Measurements from ENCODE around the gene KRT15. TPM values are rescaled to one million over a fixed set of nuclear protein-coding genes. Genes with fewer than 3 reads are reported as not detected.

Gene KRT15
- total and polyA plus RNA-seq, 2 donors (not counting 1 experiment from before 2014, with no cell fraction given) = not detected

DNA sequence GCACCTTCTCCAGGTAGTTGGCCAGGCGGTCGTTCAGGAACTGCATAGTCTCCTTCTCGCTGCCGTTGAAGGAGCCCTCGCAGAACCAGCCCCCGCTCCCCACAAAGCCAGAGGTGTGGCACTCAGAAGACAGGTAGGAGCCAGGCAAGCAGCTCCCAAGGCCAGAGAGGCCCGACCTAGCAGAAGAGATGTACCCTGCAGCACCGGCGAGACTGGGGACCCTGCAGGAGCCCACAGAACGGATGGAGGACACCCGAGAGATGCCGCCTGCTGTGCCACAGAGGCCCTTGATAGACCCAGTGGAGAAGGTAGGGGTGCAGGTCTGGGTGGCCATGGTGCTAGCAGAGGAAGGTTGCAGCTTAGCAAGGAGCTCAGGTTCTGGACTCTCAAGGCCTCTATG lies 29.2 kb downstream of the KRT15 start, which contains the start of gene KRT36:
Gene KRT36 (minus strand): TSS at position 380 of the 400 bp plus-strand sequence. CDS start 46 bp downstream, at position 334.
- intact Hi-C loops (cut with micrococcal nuclease) = no loop called here
- no peak for ATAC-seq (ENCODE audit: low read depth)
- peaks cover 0 to 4% (median 0%) of the 10 kb centered on the region in 3 donors for H3K9me3 ChIP-seq (ENCODE audit: control extremely low read depth in 1 of 3, control insufficient read depth in 2 of 3, insufficient read depth in 1 of 3, low read length in 2 of 3)
- H3K9ac ChIP-seq (ENCODE audit: low read length) = no peak within 1 kb of the TSS
- H3K4me1 ChIP-seq (ENCODE audit: control insufficient read depth in 2 of 2, insufficient read depth in 2 of 2, low read length in 2 of 2) = no peaks in the 10 kb centered on the region
- H3K4me3 ChIP-seq (ENCODE audit: control extremely low read depth in 1 of 5, extremely low read depth in 1 of 5, insufficient read depth in 1 of 5, low read depth in 2 of 5, low read length in 4 of 5) = no peak within 1 kb of the TSS
- ChIA-PET CTCF (interaction anchor here (0.9 kb wide), 1 partner anchor 159 kb away, joined by 3 read pairs; no protein-coding TSS in a partner anchor), POLR2A (interaction anchor here (0.6 kb wide), 1 partner anchor 168 kb away, joined by 3 read pairs; no protein-coding TSS in a partner anchor)
- no peak within 1 kb of the TSS for H3K4me2 ChIP-seq (replicated peaks; ENCODE audit: low read depth, low read length, poor library complexity, severe bottlenecking)
- H4K20me1 ChIP-seq (ENCODE audit: control insufficient read depth, insufficient read depth, low read length, poor library complexity, severe bottlenecking) = no peaks in the 10 kb centered on the region
- no peak for TF ChIP-seq EZH2 (IDR thresholded peaks at IDR 0.05; ENCODE audit: borderline replicate concordance, insufficient read depth, low read depth, low read length, poor library complexity, severe bottlenecking)
- TF ChIP-seq, protein P1, sequence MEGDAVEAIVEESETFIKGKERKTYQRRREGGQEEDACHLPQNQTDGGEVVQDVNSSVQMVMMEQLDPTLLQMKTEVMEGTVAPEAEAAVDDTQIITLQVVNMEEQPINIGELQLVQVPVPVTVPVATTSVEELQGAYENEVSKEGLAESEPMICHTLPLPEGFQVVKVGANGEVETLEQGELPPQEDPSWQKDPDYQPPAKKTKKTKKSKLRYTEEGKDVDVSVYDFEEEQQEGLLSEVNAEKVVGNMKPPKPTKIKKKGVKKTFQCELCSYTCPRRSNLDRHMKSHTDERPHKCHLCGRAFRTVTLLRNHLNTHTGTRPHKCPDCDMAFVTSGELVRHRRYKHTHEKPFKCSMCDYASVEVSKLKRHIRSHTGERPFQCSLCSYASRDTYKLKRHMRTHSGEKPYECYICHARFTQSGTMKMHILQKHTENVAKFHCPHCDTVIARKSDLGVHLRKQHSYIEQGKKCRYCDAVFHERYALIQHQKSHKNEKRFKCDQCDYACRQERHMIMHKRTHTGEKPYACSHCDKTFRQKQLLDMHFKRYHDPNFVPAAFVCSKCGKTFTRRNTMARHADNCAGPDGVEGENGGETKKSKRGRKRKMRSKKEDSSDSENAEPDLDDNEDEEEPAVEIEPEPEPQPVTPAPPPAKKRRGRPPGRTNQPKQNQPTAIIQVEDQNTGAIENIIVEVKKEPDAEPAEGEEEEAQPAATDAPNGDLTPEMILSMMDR (IDR thresholded peaks at IDR 0.05) = no peak
- WGBS (ENCODE audit: insufficient coverage) = 92% methylated on average over 12 of the region's 12 CpGs
- no peak within 1 kb of the TSS for H3K27ac Mint-ChIP-seq
- no peaks in the 10 kb centered on the region for H3K79me2 ChIP-seq (ENCODE audit: control insufficient read depth, insufficient read depth, low read length)
- H3K36me3 ChIP-seq (replicated peaks in 1 of 2; ENCODE audit: control extremely low read depth in 1 of 2, control insufficient read depth in 1 of 2, extremely low read depth in 1 of 2, insufficient read depth in 2 of 2, low read length in 1 of 2) = no peaks in the 10 kb centered on the region
- no peaks in the 10 kb centered on the region for H3K9me3 Mint-ChIP-seq (ENCODE audit: insufficient read depth)
- H3K27me3 ChIP-seq (replicated peaks in 1 of 4; ENCODE audit: control extremely low read depth in 1 of 4, control insufficient read depth in 3 of 4, insufficient read depth in 4 of 4, low read length in 3 of 4) = peaks cover 0 to 7% (median 0%) of the 10 kb centered on the region in 4 experiments
- H2AFZ ChIP-seq (ENCODE audit: insufficient read depth, low read depth, low read length, poor library complexity, severe bottlenecking) = peak within 1 kb of the TSS; percentile 17
- H3K27me3 Mint-ChIP-seq = peaks cover 37% of the 10 kb centered on the region
- no peaks in the 10 kb centered on the region for H3K4me1 Mint-ChIP-seq
- DNase-seq = no peak
- H3K27ac ChIP-seq (ENCODE audit: low read length in 2 of 2) = no peak within 1 kb of the TSS
- no peak within 1 kb of the TSS for H3K4me3 Mint-ChIP-seq

DNA sequence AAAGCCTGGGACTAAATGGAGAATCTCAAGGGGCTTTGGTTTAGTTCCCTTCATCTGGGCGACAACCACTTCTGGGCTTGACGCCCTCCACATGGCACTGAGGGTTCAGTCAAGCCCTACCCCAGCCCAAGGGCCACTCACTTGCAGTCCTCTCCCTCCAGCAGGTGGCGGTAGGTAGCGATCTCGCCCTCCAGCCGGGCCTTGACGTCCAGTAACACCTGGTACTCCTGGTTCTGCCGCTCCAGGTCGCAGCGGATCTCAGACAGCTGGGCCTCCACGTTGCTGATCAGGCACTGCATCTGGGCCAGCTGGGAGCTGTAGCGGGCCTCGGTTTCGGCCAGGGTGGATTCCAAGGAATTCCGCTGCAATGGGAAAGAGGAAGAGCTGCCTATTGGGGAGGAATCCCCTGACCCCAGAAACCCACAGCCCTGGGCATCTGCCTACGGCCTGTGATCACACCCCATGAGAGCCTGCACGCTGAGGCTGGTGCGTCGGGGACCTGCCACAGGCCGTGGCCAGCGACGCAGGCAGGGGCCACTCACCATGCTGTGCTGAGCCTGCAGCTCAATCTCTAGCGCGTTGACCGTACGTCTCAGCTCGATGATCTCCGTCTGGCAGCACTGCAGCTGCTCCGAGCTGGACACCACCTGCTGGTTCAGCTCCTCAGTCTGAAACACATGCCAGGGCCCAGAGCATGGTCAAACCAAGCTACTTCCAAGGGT lies 31.7 kb downstream of the KRT15 start:
- H3K79me2 ChIP-seq (ENCODE audit: control insufficient read depth, insufficient read depth, low read length) = no peaks in the 10 kb centered on the region
- Mint-ChIP-seq H3K4me1 (no peaks in the 10 kb centered on the region), H3K9me3 (ENCODE audit: insufficient read depth) (no peaks in the 10 kb centered on the region), H3K27ac (no peak overlapping the region), H3K27me3 (peaks cover 28% of the 10 kb centered on the region), H3K4me3 (no peak overlapping the region)
- no peak overlapping the region for H3K27ac ChIP-seq (ENCODE audit: low read length in 2 of 2)
- intact Hi-C loops (cut with micrococcal nuclease) = no loop called here
- H3K36me3 ChIP-seq (replicated peaks in 1 of 2; ENCODE audit: control extremely low read depth in 1 of 2, control insufficient read depth in 1 of 2, extremely low read depth in 1 of 2, insufficient read depth in 2 of 2, low read length in 1 of 2) = no peaks in the 10 kb centered on the region
- no peak overlapping the region for H3K4me3 ChIP-seq (ENCODE audit: control extremely low read depth in 1 of 5, extremely low read depth in 1 of 5, insufficient read depth in 1 of 5, low read depth in 2 of 5, low read length in 4 of 5)
- no peak overlapping the region for H3K9ac ChIP-seq (ENCODE audit: low read length)
- 68% methylated on average over 24 of the region's 29 CpGs for WGBS (ENCODE audit: insufficient coverage)
- TF ChIP-seq, protein P1 (IDR thresholded peaks at IDR 0.05) = peak; percentile 31
- no peak for TF ChIP-seq EZH2 (IDR thresholded peaks at IDR 0.05; ENCODE audit: borderline replicate concordance, insufficient read depth, low read depth, low read length, poor library complexity, severe bottlenecking)
- peaks cover 0 to 7% (median 0%) of the 10 kb centered on the region in 4 experiments for H3K27me3 ChIP-seq (replicated peaks in 1 of 4; ENCODE audit: control extremely low read depth in 1 of 4, control insufficient read depth in 3 of 4, insufficient read depth in 4 of 4, low read length in 3 of 4)
- ATAC-seq (ENCODE audit: low read depth) (no peak), DNase-seq (peak; percentile 30)
- H3K9me3 ChIP-seq (ENCODE audit: control extremely low read depth in 1 of 3, control insufficient read depth in 2 of 3, insufficient read depth in 1 of 3, low read length in 2 of 3) = peaks cover 0 to 4% (median 0%) of the 10 kb centered on the region in 3 donors
- H2AFZ ChIP-seq (ENCODE audit: insufficient read depth, low read depth, low read length, poor library complexity, severe bottlenecking) = no peak overlapping the region
- no peak overlapping the region for H3K4me2 ChIP-seq (replicated peaks; ENCODE audit: low read depth, low read length, poor library complexity, severe bottlenecking)
- no peaks in the 10 kb centered on the region for H4K20me1 ChIP-seq (ENCODE audit: control insufficient read depth, insufficient read depth, low read length, poor library complexity, severe bottlenecking)
- ChIA-PET CTCF (interaction anchor here (0.7 to 1.9 kb wide), 4 partner anchors 62 to 179 kb away, joined by 4 to 5 read pairs (median 4); no protein-coding TSS in a partner anchor), POLR2A (no interaction called here)
- H3K4me1 ChIP-seq (ENCODE audit: control insufficient read depth in 2 of 2, insufficient read depth in 2 of 2, low read length in 2 of 2) = no peaks in the 10 kb centered on the region

Data from B cell (primary cell).